ENCODE measurements around the gene AXIN2. TPM values are rescaled to one million over a fixed set of nuclear protein-coding genes. Genes with fewer than 3 reads are reported as not detected.

Gene AXIN2
- total RNA-seq, 1 experiment from 2014 or later = 10.7 TPM

DNA sequence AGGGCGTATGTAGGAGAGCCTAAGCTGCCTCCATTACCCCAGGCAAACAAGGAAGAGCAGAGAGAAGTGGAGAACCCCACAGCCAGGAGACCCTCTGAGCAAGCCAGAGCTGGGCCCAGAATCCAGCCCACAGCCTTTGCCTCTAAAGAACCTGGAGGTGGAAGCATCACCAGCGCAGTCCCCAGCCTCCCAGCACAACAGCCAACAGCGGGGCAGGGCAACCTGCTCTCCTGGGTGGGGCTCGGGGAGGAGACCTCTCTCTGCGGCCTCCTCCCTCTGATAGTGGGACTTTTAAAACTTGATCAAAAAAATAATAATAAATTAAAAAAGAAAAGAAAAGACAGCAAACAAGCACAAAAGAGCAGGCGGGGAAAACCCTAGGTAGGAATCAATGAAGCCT is 45.9 kb downstream of the AXIN2 start:
- no peaks in the 10 kb centered on the region for H3K4me1 ChIP-seq (ENCODE audit: insufficient read depth, low read length, poor library complexity, severe bottlenecking)
- CTCF ChIA-PET = no interaction called here
- no peaks in the 10 kb centered on the region for H3K36me3 ChIP-seq (ENCODE audit: insufficient read depth, low read length, poor library complexity, severe bottlenecking)
- H3K27ac ChIP-seq (ENCODE audit: low read depth, low read length, poor library complexity, severe bottlenecking) = no peak overlapping the region
- intact Hi-C loops (cut with micrococcal nuclease; ENCODE audit: unreplicated experiment) = no loop called here
- no peak for TF ChIP-seq EZH2 (IDR thresholded peaks at IDR 0.05; ENCODE audit: borderline replicate concordance, low read depth, low read length, poor library complexity, severe bottlenecking)
- TF ChIP-seq, protein P1, sequence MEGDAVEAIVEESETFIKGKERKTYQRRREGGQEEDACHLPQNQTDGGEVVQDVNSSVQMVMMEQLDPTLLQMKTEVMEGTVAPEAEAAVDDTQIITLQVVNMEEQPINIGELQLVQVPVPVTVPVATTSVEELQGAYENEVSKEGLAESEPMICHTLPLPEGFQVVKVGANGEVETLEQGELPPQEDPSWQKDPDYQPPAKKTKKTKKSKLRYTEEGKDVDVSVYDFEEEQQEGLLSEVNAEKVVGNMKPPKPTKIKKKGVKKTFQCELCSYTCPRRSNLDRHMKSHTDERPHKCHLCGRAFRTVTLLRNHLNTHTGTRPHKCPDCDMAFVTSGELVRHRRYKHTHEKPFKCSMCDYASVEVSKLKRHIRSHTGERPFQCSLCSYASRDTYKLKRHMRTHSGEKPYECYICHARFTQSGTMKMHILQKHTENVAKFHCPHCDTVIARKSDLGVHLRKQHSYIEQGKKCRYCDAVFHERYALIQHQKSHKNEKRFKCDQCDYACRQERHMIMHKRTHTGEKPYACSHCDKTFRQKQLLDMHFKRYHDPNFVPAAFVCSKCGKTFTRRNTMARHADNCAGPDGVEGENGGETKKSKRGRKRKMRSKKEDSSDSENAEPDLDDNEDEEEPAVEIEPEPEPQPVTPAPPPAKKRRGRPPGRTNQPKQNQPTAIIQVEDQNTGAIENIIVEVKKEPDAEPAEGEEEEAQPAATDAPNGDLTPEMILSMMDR (conservative IDR thresholded peaks at IDR 0.05; ENCODE audit: low read depth, low read length) = no peak
- H3K4me3 ChIP-seq (ENCODE audit: low read depth, low read length, poor library complexity, severe bottlenecking) = no peak overlapping the region
- no TSS peak for BruUV-seq (replicated peaks)
- DNase-seq (ENCODE audit: low spot score) = no peak
- POLR2A ChIA-PET (ENCODE audit: low non-redundant PET) = no interaction called here
- no peaks in the 10 kb centered on the region for H3K27me3 ChIP-seq (replicated peaks; ENCODE audit: insufficient read depth, low read depth, low read length, poor library complexity)
- H3K9me3 ChIP-seq (ENCODE audit: low read depth, low read length, poor library complexity, severe bottlenecking) = no peaks in the 10 kb centered on the region

DNA sequence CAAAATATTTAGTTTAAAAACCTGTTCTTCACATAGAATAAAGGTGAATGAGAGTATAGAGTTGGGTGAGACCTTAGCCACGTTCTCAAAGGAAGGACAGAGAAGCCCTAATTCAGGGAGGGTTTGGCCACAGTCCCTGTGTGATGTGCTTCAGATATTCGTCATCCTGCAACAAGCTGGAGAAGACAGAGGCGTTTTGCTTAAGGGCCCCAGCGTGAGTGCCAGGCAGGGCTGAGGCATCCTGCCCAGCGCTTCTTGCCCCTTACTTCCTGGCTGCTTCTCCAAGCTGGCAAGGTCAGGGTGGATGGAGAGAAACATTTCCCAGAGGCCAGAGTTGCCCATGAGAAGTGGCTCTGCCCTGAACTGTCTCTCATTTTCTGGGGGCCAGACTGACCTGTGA is 46.9 kb downstream of the AXIN2 start:
- POLR2A ChIA-PET (ENCODE audit: low non-redundant PET) = no interaction called here
- no peak for DNase-seq (ENCODE audit: low spot score)
- TF ChIP-seq EZH2 (IDR thresholded peaks at IDR 0.05; ENCODE audit: borderline replicate concordance, low read depth, low read length, poor library complexity, severe bottlenecking) = no peak
- TF ChIP-seq, protein P1 (conservative IDR thresholded peaks at IDR 0.05; ENCODE audit: low read depth, low read length) = no peak
- Histone ChIP-seq H3K36me3 (ENCODE audit: insufficient read depth, low read length, poor library complexity, severe bottlenecking) (no peaks in the 10 kb centered on the region), H3K4me3 (ENCODE audit: low read depth, low read length, poor library complexity, severe bottlenecking) (no peak overlapping the region), H3K27ac (ENCODE audit: low read depth, low read length, poor library complexity, severe bottlenecking) (no peak overlapping the region), H3K9me3 (ENCODE audit: low read depth, low read length, poor library complexity, severe bottlenecking) (no peaks in the 10 kb centered on the region), H3K4me1 (ENCODE audit: insufficient read depth, low read length, poor library complexity, severe bottlenecking) (no peaks in the 10 kb centered on the region), H3K27me3 (replicated peaks; ENCODE audit: insufficient read depth, low read depth, low read length, poor library complexity) (no peaks in the 10 kb centered on the region)
- intact Hi-C loops (cut with micrococcal nuclease; ENCODE audit: unreplicated experiment) = no loop called here
- CTCF ChIA-PET = no interaction called here
- BruUV-seq (replicated peaks) = no TSS peak

DNA sequence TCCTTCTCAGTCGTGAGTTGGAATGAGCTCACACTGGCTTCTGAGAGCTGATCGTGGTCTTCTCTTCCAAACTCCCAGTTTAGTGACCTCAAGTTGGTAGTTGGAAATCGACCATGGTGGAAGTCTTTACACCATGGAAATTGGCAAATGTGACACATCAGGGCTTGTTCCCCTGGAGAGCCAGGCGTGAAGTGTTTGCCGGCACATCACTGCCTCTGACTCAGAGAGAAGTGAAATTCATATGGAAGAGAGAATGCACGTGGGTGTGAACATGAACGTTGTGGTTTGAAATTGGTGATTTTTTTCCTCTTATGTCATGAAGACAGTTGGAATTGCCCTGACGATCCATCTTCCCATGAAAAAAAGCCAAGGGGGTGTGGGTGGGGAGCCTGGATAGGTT is 47.4 kb downstream of the AXIN2 start:
- Histone ChIP-seq H3K4me1 (ENCODE audit: insufficient read depth, low read length, poor library complexity, severe bottlenecking) (no peaks in the 10 kb centered on the region), H3K4me3 (ENCODE audit: low read depth, low read length, poor library complexity, severe bottlenecking) (no peak overlapping the region), H3K27me3 (replicated peaks; ENCODE audit: insufficient read depth, low read depth, low read length, poor library complexity) (no peaks in the 10 kb centered on the region), H3K36me3 (ENCODE audit: insufficient read depth, low read length, poor library complexity, severe bottlenecking) (no peaks in the 10 kb centered on the region), H3K9me3 (ENCODE audit: low read depth, low read length, poor library complexity, severe bottlenecking) (no peaks in the 10 kb centered on the region), H3K27ac (ENCODE audit: low read depth, low read length, poor library complexity, severe bottlenecking) (no peak overlapping the region)
- CTCF ChIA-PET = no interaction called here
- TF ChIP-seq, protein P1 (conservative IDR thresholded peaks at IDR 0.05; ENCODE audit: low read depth, low read length) = no peak
- TF ChIP-seq EZH2 (IDR thresholded peaks at IDR 0.05; ENCODE audit: borderline replicate concordance, low read depth, low read length, poor library complexity, severe bottlenecking) = no peak
- no peak for DNase-seq (ENCODE audit: low spot score)
- no TSS peak for BruUV-seq (replicated peaks)
- intact Hi-C loops (cut with micrococcal nuclease; ENCODE audit: unreplicated experiment) = no loop called here
- POLR2A ChIA-PET (ENCODE audit: low non-redundant PET) = no interaction called here
